ENCODE data around the gene SIRT5.

Gene SIRT5

DNA sequence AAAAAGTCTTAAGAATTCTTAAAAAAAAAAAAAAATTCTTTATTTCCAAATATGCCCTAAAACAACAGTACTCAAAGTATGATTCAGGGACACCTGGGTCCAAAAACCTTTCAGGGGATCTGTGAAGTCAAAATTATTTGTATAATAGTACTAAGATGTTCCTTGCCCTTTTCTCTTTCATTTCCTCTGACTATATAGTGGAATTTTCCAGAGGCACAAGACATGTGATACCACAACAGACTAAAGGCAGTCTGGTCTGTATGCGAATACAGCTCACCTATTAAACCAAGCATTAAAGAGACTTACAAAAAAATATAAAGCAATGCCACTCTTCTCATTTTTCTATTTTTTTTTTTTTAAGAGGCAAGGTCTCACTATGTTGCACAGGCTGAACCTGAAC lies 56.1 kb downstream of the SIRT5 start:
- H3K4me1 ChIP-seq (ENCODE audit: control insufficient read depth in 1 of 2, insufficient read depth in 2 of 2, low read length in 2 of 2): no peaks in the 10 kb centered on the region
- no peaks in the 10 kb centered on the region for H3K27me3 ChIP-seq (ENCODE audit: insufficient read depth, low read length)
- H3K4me2 ChIP-seq (ENCODE audit: low read length): no peak overlapping the region
- no peak overlapping the region for H2BK5ac ChIP-seq (ENCODE audit: low read depth, low read length, poor library complexity)
- H3K9ac ChIP-seq (ENCODE audit: low read length): no peak overlapping the region
- H4K8ac ChIP-seq (ENCODE audit: low read depth, low read length): no peak overlapping the region
- no peak overlapping the region for H3K27ac ChIP-seq (ENCODE audit: low read depth, low read length)
- H3K79me1 ChIP-seq (ENCODE audit: low read length): no peaks in the 10 kb centered on the region
- H3K14ac ChIP-seq (ENCODE audit: low read length): no peak overlapping the region
- H3K23ac ChIP-seq (ENCODE audit: low read length): no peak overlapping the region
- no peak overlapping the region for H2BK12ac ChIP-seq (ENCODE audit: low read length)
- H4K12ac ChIP-seq (ENCODE audit: low read depth, low read length): no peak overlapping the region
- H3K79me2 ChIP-seq (ENCODE audit: control insufficient read depth, insufficient read depth, low read length, poor library complexity): no peaks in the 10 kb centered on the region
- no peak overlapping the region for H2AFZ ChIP-seq (ENCODE audit: insufficient read depth, low read length, poor library complexity)
- H2BK120ac ChIP-seq (ENCODE audit: insufficient read depth, low read length, poor library complexity): no peak overlapping the region
- no peak overlapping the region for H3K4ac ChIP-seq (ENCODE audit: low read depth, low read length)
- no peak overlapping the region for H3K18ac ChIP-seq (ENCODE audit: low read length)
- no peak overlapping the region for H3K4me3 ChIP-seq (ENCODE audit: low read depth, low read length)
- no peak overlapping the region for H4K91ac ChIP-seq (ENCODE audit: low read depth, low read length)
- no CpG with 5 or more reads among the region's 1 CpG for WGBS (ENCODE audit: extremely low coverage, insufficient coverage, insufficient read length)
- no peak overlapping the region for H2AK5ac ChIP-seq (ENCODE audit: low read length)
- peaks cover 7 to 8% of the 10 kb centered on the region in 2 experiments for H3K36me3 ChIP-seq (ENCODE audit: control insufficient read depth in 1 of 2, insufficient read depth in 2 of 2, low read length in 2 of 2)
- no peak for DNase-seq
- no peaks in the 10 kb centered on the region for H3K9me3 ChIP-seq (ENCODE audit: insufficient read depth, low read depth, low read length)

DNA sequence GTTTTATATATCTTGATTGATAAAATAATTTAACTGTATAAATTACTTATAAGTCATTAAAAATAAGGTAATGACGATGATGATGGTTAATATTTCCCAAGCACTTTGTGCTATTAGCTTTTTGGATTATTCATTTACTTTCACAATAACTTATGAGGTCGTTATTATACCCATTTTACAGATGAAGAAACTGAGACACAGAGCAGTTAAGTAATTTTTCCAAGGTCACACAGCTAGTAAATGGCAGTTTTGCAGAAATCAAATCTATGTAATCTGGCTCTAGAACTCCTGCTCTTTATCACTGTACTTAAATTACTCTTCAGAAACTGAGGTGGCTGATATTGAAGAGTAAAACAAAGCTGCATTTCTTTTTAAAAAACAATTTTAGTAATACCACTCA lies 58.9 kb downstream of the SIRT5 start:
- H2BK12ac ChIP-seq (ENCODE audit: low read length): no peak overlapping the region
- H3K4me1 ChIP-seq (ENCODE audit: control insufficient read depth in 1 of 2, insufficient read depth in 2 of 2, low read length in 2 of 2): no peaks in the 10 kb centered on the region
- no peak overlapping the region for H4K91ac ChIP-seq (ENCODE audit: low read depth, low read length)
- H2AK5ac ChIP-seq (ENCODE audit: low read length): no peak overlapping the region
- H2AFZ ChIP-seq (ENCODE audit: insufficient read depth, low read length, poor library complexity): no peak overlapping the region
- no peaks in the 10 kb centered on the region for H3K79me2 ChIP-seq (ENCODE audit: control insufficient read depth, insufficient read depth, low read length, poor library complexity)
- no peak overlapping the region for H2BK5ac ChIP-seq (ENCODE audit: low read depth, low read length, poor library complexity)
- H3K4me2 ChIP-seq (ENCODE audit: low read length): no peak overlapping the region
- H3K4me3 ChIP-seq (ENCODE audit: low read depth, low read length): no peak overlapping the region
- no peaks in the 10 kb centered on the region for H3K9me3 ChIP-seq (ENCODE audit: insufficient read depth, low read depth, low read length)
- no peak overlapping the region for H3K18ac ChIP-seq (ENCODE audit: low read length)
- no peaks in the 10 kb centered on the region for H3K79me1 ChIP-seq (ENCODE audit: low read length)
- H3K36me3 ChIP-seq (ENCODE audit: control insufficient read depth in 1 of 2, insufficient read depth in 2 of 2, low read length in 2 of 2): peaks cover 6 to 7% of the 10 kb centered on the region in 2 experiments
- no peak overlapping the region for H2BK120ac ChIP-seq (ENCODE audit: insufficient read depth, low read length, poor library complexity)
- no peaks in the 10 kb centered on the region for H3K27me3 ChIP-seq (ENCODE audit: insufficient read depth, low read length)
- no peak overlapping the region for H3K23ac ChIP-seq (ENCODE audit: low read length)
- H3K4ac ChIP-seq (ENCODE audit: low read depth, low read length): no peak overlapping the region
- H4K8ac ChIP-seq (ENCODE audit: low read depth, low read length): no peak overlapping the region
- H4K12ac ChIP-seq (ENCODE audit: low read depth, low read length): no peak overlapping the region
- no CpG with 5 or more reads among the region's 2 CpGs for WGBS (ENCODE audit: extremely low coverage, insufficient coverage, insufficient read length)
- no peak overlapping the region for H3K27ac ChIP-seq (ENCODE audit: low read depth, low read length)
- no peak overlapping the region for H3K14ac ChIP-seq (ENCODE audit: low read length)
- no peak for DNase-seq
- no peak overlapping the region for H3K9ac ChIP-seq (ENCODE audit: low read length)

DNA sequence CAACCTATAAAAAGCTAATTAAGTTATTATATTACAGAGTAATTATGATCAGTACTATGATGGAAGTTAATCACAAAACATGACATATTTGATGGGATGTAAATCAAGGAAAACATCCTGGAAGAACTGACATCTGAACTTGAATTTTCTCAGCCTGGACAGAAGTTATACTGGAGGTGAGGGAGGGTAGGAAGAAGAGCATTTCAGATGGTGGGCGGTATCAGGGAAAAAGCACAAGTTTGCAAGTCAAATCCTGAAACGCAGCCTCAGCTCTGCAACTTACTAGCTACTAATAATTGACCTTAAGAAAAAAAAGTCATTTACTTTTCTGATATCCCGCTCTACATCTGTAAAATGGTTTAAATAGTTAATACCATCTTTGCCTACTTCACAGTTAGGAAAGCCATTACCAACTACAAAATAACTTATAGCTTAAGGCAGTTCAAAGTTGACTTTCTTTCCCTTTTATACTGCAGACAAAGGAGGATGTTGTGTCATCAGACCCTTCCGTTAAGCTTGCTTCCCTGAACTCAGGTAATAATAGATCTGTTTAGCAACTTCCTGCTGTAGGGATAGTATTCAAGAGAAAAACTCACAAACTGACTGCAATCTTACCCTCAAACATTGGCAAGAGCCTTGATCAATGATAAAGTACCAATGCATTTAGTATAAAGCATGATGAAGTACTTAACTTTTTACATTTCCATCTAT lies 61.7 kb downstream of the SIRT5 start:
- H3K4me3 ChIP-seq (ENCODE audit: low read depth, low read length): no peak overlapping the region
- no peaks in the 10 kb centered on the region for H3K79me1 ChIP-seq (ENCODE audit: low read length)
- H4K12ac ChIP-seq (ENCODE audit: low read depth, low read length): no peak overlapping the region
- H3K23ac ChIP-seq (ENCODE audit: low read length): no peak overlapping the region
- H3K14ac ChIP-seq (ENCODE audit: low read length): no peak overlapping the region
- no peaks in the 10 kb centered on the region for H3K27me3 ChIP-seq (ENCODE audit: insufficient read depth, low read length)
- no peak overlapping the region for H3K27ac ChIP-seq (ENCODE audit: low read depth, low read length)
- H2BK120ac ChIP-seq (ENCODE audit: insufficient read depth, low read length, poor library complexity): no peak overlapping the region
- no peaks in the 10 kb centered on the region for H3K9me3 ChIP-seq (ENCODE audit: insufficient read depth, low read depth, low read length)
- WGBS (ENCODE audit: extremely low coverage, insufficient coverage, insufficient read length): no CpG with 5 or more reads among the region's 4 CpGs
- no peak overlapping the region for H4K8ac ChIP-seq (ENCODE audit: low read depth, low read length)
- H4K91ac ChIP-seq (ENCODE audit: low read depth, low read length): no peak overlapping the region
- no peak overlapping the region for H3K4ac ChIP-seq (ENCODE audit: low read depth, low read length)
- H3K4me1 ChIP-seq (ENCODE audit: control insufficient read depth in 1 of 2, insufficient read depth in 2 of 2, low read length in 2 of 2): no peaks in the 10 kb centered on the region
- no peak overlapping the region for H2BK12ac ChIP-seq (ENCODE audit: low read length)
- no peak overlapping the region for H2AFZ ChIP-seq (ENCODE audit: insufficient read depth, low read length, poor library complexity)
- H2BK5ac ChIP-seq (ENCODE audit: low read depth, low read length, poor library complexity): no peak overlapping the region
- H3K36me3 ChIP-seq (ENCODE audit: control insufficient read depth in 1 of 2, insufficient read depth in 2 of 2, low read length in 2 of 2): peaks cover 5 to 14% of the 10 kb centered on the region in 2 experiments
- no peaks in the 10 kb centered on the region for H3K79me2 ChIP-seq (ENCODE audit: control insufficient read depth, insufficient read depth, low read length, poor library complexity)
- H3K18ac ChIP-seq (ENCODE audit: low read length): no peak overlapping the region
- no peak overlapping the region for H2AK5ac ChIP-seq (ENCODE audit: low read length)
- DNase-seq: no peak
- H3K9ac ChIP-seq (ENCODE audit: low read length): no peak overlapping the region
- no peak overlapping the region for H3K4me2 ChIP-seq (ENCODE audit: low read length)

DNA sequence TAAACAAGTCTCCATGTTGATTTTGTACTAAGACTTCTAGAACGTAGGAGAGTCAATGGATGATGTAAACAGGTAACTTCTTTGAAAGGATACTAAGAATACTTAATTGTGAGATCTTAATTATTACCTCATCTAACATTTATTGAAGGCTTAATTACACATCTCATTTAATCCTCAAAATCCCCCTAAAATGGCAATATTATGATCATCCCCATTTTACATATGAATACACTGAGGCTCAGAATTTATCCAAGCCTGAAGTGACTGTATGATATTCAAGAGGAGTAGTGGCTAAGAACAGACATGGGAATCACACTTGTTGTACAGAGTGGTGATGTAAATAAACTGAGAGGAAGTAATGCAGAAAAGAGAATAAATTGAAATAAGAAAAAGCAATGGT lies 63.6 kb downstream of the SIRT5 start:
- no peak overlapping the region for H2AFZ ChIP-seq (ENCODE audit: insufficient read depth, low read length, poor library complexity)
- no peak for DNase-seq
- no peak overlapping the region for H3K14ac ChIP-seq (ENCODE audit: low read length)
- no peaks in the 10 kb centered on the region for H3K27me3 ChIP-seq (ENCODE audit: insufficient read depth, low read length)
- no peak overlapping the region for H2BK5ac ChIP-seq (ENCODE audit: low read depth, low read length, poor library complexity)
- H2BK12ac ChIP-seq (ENCODE audit: low read length): no peak overlapping the region
- H4K8ac ChIP-seq (ENCODE audit: low read depth, low read length): no peak overlapping the region
- peaks cover 4 to 10% of the 10 kb centered on the region in 2 experiments for H3K36me3 ChIP-seq (ENCODE audit: control insufficient read depth in 1 of 2, insufficient read depth in 2 of 2, low read length in 2 of 2)
- no peak overlapping the region for H4K91ac ChIP-seq (ENCODE audit: low read depth, low read length)
- H4K12ac ChIP-seq (ENCODE audit: low read depth, low read length): no peak overlapping the region
- H3K27ac ChIP-seq (ENCODE audit: low read depth, low read length): no peak overlapping the region
- H3K4me3 ChIP-seq (ENCODE audit: low read depth, low read length): no peak overlapping the region
- H3K9me3 ChIP-seq (ENCODE audit: insufficient read depth, low read depth, low read length): no peaks in the 10 kb centered on the region
- H3K4ac ChIP-seq (ENCODE audit: low read depth, low read length): no peak overlapping the region
- no peak overlapping the region for H2BK120ac ChIP-seq (ENCODE audit: insufficient read depth, low read length, poor library complexity)
- no peak overlapping the region for H2AK5ac ChIP-seq (ENCODE audit: low read length)
- no peak overlapping the region for H3K23ac ChIP-seq (ENCODE audit: low read length)
- H3K79me2 ChIP-seq (ENCODE audit: control insufficient read depth, insufficient read depth, low read length, poor library complexity): no peaks in the 10 kb centered on the region
- H3K4me2 ChIP-seq (ENCODE audit: low read length): no peak overlapping the region
- H3K4me1 ChIP-seq (ENCODE audit: control insufficient read depth in 1 of 2, insufficient read depth in 2 of 2, low read length in 2 of 2): no peaks in the 10 kb centered on the region
- H3K79me1 ChIP-seq (ENCODE audit: low read length): no peaks in the 10 kb centered on the region
- H3K18ac ChIP-seq (ENCODE audit: low read length): no peak overlapping the region
- H3K9ac ChIP-seq (ENCODE audit: low read length): no peak overlapping the region
- WGBS (ENCODE audit: extremely low coverage, insufficient coverage, insufficient read length): no CpG with 5 or more reads among the region's 1 CpG
